A549 treated with AZD9567 at 1 μM for 4 hours (cell line): Measurements from ENCODE around the gene ZNF521. TPM values are rescaled to one million over a fixed set of nuclear protein-coding genes. Genes with fewer than 3 reads are reported as not detected.

Experiments used
- total RNA-seq: library from RNA; stranded (reverse); fragments of 200-300 nt; extraction: Qiagen RNA extraction; gene quantifications from 5 replicates; pipeline ENCODE4 v1.2.3, GENCODE V29; 2022; ENCODE audit not compliant: insufficient read depth

ZNF521 gene
- not detected in 5 replicates for total RNA-seq

DNA sequence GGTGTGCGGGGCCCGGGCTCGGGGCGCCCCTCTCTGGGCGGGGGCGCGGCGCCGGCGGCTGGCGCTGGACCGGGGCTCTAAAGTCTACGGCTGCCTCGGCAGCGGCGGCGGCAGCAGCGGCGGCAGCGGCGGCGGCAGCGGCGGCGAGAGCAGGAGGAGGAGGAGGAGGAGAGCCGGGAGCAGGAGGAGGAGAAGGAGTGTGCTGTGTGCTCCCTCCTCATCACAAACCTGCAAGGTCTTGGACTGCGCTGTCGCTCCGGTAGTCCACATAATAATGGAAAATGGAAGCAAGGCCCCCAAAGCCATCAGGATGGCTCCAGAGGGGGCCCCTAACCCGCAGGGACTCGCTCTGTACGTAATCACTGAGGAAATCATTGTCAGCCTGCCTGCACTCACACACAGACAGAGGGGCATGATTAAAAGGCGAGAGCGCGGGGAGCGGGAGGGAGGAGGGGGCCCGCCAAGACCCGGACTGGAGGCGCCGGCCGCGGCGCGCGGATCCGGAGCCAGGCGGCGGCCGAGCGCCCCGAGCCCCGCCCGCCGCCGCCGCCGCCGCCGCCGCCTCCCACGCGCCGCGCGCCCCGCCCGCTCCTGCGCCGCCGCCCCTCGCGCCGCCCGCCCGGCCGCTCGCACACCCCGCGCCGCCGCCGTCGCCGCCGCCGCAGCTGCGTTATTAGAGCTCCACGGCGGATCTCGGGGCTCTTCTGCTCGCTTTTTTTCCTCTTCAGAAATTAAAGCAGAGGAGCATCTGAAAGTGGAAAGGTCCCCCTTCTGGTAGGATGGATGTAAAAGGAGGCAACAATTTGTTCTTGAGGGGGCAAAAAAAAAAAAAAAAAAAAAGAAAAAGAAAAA lies at the start of gene ZNF521:
ZNF521 (minus strand) TSS at position 390 of the 852 bp plus-strand sequence. CDS start 1,220 bp downstream, outside the sequence.

